K562 (cell line): ENCODE data around the gene DCAF10. TPM values are rescaled to one million over a fixed set of nuclear protein-coding genes. Genes with fewer than 3 reads are reported as not detected.

Experiments used
- BRD9 ChIP-seq: fragments of 450-650 bp; IDR thresholded peaks from 2 replicates; pipeline ENCODE4 v1.6.1; 2018; ENCODE audit warnings: low read depth; ENCODE audit not compliant: partially characterized antibody
- CEBPB ChIP-seq: fragments of 450-650 bp; IDR thresholded peaks from 2 replicates; pipeline ENCODE4 v1.6.1; 2016; ENCODE audit warnings: missing genetic modification characterization, missing compliant biosample characterization
- KDM4B ChIP-seq, 2 experiments: fragments of 450-650 bp in 1 of 2; sonication (generic) in 1 of 2; IDR thresholded peaks; 2 replicates each; pipeline ENCODE4 v1.6.1; 2016 to 2017; ENCODE audit warnings: borderline replicate concordance in 2 of 2, antibody characterized with exemption in 1 of 2, low read depth in 1 of 2, mild to moderate bottlenecking in 1 of 2
- RBM34 ChIP-seq: fragments of 200-400 bp; formaldehyde crosslinking; IDR thresholded peaks from 2 replicates; pipeline ENCODE4 v1.6.1; 2018; ENCODE audit warnings: low read length, borderline replicate concordance; ENCODE audit not compliant: insufficient read depth
- XRCC3 ChIP-seq: fragments of 450-650 bp; IDR thresholded peaks from 2 replicates; pipeline ENCODE4 v1.6.1; 2017; ENCODE audit warnings: mild to moderate bottlenecking, moderate library complexity
- polyA plus RNA-seq, 8 experiments: library from polyadenylated mRNA; depleted of rRNA in 4 of 8; stranded (reverse) in 5 of 8; unstranded in 3 of 8; fragments of >200 nt; fragmentation: Nextera tagmentation in 2 of 8; fragmentation: Illumina TruSeq in 1 of 8; extraction: Ambion mirVana in 2 of 8; extraction: Trizol in 1 of 8; gene quantifications; 2 replicates each; pipeline versions ENCODE4 v1.2.1 to v1.2.3, GENCODE V29; 2011 to 2014; ENCODE audit warnings: inconsistent platforms in 1 of 8, missing spikeins in 1 of 8
- total RNA-seq, 7 experiments: library from RNA; depleted of rRNA in 6 of 7; stranded (reverse); fragments of >200 nt in 6 of 7; fragmentation: Illumina TruSeq in 2 of 7; extraction: Trizol in 2 of 7; gene quantifications; 2 replicates each; pipeline versions ENCODE4 v1.2.1 to v1.2.3, GENCODE V29; 2011 to 2021; ENCODE audit warnings: low replicate concordance in 1 of 7
- TF ChIP-seq, protein P1 (sequence below): IDR thresholded peaks from 2 replicates; pipeline ENCODE4 v1.6.1; 2012; ENCODE audit warnings: low read depth, low read length, improper control_type of control experiment, borderline replicate concordance
- TF ChIP-seq, protein P2 (sequence below): fragments of 450-650 bp; IDR thresholded peaks from 2 replicates; pipeline ENCODE4 v1.6.1; 2016; ENCODE audit warnings: mild to moderate bottlenecking, moderate library complexity
- TF ChIP-seq, protein P3 (sequence below), 3 experiments: IDR thresholded peaks in 2 of 3; conservative IDR thresholded peaks in 1 of 3; 2 replicates each; pipeline ENCODE4 v1.5.1; 2011 to 2012; ENCODE audit warnings: low read length in 3 of 3, mild to moderate bottlenecking in 3 of 3, control low read depth in 2 of 3, improper control_type of control experiment in 1 of 3, inconsistent platforms in 1 of 3, low read depth in 1 of 3, mixed read lengths in 1 of 3, moderate library complexity in 1 of 3; ENCODE audit not compliant: insufficient read depth in 2 of 3

Gene DCAF10
- total and polyA plus RNA-seq, 9 of the 15 experiments (the other 6 are each of a cell fraction or from before 2014, with no cell fraction given) = 6.8 to 40.1 (median 16.9) TPM

DNA sequence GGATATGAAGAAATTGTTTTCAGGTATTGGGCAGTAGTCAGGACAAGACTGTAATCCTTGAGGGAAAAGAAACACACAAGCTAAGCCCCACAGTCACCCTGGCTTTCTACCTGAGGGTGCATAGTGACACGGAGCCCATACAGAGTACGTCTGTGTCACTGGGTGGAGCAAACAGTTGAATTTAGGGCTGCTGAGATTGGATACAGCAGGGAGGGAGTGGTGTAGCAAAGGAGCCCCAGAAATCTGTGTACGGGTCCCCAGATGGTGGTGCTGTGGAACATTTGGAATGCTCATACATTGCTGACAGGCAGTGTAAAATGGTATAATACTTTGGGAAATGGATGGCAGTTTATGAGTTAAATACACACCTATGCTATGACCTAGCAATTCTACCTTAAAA, 41.9 kb upstream of the DCAF10 start (continued):
- TF ChIP-seq CEBPB (tag) (no peak), RBM34 (no peak), KDM4B (IDR thresholded peaks at IDR 0.05; ENCODE audit: borderline replicate concordance in 2 of 2, low read depth in 1 of 2) (no peak), BRD9 (no peak), XRCC3 (no peak)
- TF ChIP-seq, protein P1, sequence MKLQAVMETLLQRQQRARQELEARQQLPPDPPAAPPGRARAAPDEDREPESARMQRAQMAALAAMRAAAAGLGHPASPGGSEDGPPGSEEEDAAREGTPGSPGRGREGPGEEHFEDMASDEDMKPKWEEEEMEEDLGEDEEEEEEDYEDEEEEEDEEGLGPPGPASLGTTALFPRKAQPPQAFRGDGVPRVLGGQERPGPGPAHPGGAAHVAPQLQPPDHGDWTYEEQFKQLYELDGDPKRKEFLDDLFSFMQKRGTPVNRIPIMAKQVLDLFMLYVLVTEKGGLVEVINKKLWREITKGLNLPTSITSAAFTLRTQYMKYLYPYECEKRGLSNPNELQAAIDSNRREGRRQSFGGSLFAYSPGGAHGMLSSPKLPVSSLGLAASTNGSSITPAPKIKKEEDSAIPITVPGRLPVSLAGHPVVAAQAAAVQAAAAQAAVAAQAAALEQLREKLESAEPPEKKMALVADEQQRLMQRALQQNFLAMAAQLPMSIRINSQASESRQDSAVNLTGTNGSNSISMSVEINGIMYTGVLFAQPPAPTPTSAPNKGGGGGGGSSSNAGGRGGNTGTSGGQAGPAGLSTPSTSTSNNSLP = no peak
- TF ChIP-seq, protein P2, sequence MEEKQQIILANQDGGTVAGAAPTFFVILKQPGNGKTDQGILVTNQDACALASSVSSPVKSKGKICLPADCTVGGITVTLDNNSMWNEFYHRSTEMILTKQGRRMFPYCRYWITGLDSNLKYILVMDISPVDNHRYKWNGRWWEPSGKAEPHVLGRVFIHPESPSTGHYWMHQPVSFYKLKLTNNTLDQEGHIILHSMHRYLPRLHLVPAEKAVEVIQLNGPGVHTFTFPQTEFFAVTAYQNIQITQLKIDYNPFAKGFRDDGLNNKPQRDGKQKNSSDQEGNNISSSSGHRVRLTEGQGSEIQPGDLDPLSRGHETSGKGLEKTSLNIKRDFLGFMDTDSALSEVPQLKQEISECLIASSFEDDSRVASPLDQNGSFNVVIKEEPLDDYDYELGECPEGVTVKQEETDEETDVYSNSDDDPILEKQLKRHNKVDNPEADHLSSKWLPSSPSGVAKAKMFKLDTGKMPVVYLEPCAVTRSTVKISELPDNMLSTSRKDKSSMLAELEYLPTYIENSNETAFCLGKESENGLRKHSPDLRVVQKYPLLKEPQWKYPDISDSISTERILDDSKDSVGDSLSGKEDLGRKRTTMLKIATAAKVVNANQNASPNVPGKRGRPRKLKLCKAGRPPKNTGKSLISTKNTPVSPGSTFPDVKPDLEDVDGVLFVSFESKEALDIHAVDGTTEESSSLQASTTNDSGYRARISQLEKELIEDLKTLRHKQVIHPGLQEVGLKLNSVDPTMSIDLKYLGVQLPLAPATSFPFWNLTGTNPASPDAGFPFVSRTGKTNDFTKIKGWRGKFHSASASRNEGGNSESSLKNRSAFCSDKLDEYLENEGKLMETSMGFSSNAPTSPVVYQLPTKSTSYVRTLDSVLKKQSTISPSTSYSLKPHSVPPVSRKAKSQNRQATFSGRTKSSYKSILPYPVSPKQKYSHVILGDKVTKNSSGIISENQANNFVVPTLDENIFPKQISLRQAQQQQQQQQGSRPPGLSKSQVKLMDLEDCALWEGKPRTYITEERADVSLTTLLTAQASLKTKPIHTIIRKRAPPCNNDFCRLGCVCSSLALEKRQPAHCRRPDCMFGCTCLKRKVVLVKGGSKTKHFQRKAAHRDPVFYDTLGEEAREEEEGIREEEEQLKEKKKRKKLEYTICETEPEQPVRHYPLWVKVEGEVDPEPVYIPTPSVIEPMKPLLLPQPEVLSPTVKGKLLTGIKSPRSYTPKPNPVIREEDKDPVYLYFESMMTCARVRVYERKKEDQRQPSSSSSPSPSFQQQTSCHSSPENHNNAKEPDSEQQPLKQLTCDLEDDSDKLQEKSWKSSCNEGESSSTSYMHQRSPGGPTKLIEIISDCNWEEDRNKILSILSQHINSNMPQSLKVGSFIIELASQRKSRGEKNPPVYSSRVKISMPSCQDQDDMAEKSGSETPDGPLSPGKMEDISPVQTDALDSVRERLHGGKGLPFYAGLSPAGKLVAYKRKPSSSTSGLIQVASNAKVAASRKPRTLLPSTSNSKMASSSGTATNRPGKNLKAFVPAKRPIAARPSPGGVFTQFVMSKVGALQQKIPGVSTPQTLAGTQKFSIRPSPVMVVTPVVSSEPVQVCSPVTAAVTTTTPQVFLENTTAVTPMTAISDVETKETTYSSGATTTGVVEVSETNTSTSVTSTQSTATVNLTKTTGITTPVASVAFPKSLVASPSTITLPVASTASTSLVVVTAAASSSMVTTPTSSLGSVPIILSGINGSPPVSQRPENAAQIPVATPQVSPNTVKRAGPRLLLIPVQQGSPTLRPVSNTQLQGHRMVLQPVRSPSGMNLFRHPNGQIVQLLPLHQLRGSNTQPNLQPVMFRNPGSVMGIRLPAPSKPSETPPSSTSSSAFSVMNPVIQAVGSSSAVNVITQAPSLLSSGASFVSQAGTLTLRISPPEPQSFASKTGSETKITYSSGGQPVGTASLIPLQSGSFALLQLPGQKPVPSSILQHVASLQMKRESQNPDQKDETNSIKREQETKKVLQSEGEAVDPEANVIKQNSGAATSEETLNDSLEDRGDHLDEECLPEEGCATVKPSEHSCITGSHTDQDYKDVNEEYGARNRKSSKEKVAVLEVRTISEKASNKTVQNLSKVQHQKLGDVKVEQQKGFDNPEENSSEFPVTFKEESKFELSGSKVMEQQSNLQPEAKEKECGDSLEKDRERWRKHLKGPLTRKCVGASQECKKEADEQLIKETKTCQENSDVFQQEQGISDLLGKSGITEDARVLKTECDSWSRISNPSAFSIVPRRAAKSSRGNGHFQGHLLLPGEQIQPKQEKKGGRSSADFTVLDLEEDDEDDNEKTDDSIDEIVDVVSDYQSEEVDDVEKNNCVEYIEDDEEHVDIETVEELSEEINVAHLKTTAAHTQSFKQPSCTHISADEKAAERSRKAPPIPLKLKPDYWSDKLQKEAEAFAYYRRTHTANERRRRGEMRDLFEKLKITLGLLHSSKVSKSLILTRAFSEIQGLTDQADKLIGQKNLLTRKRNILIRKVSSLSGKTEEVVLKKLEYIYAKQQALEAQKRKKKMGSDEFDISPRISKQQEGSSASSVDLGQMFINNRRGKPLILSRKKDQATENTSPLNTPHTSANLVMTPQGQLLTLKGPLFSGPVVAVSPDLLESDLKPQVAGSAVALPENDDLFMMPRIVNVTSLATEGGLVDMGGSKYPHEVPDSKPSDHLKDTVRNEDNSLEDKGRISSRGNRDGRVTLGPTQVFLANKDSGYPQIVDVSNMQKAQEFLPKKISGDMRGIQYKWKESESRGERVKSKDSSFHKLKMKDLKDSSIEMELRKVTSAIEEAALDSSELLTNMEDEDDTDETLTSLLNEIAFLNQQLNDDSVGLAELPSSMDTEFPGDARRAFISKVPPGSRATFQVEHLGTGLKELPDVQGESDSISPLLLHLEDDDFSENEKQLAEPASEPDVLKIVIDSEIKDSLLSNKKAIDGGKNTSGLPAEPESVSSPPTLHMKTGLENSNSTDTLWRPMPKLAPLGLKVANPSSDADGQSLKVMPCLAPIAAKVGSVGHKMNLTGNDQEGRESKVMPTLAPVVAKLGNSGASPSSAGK = no peak
- TF ChIP-seq, protein P3, sequence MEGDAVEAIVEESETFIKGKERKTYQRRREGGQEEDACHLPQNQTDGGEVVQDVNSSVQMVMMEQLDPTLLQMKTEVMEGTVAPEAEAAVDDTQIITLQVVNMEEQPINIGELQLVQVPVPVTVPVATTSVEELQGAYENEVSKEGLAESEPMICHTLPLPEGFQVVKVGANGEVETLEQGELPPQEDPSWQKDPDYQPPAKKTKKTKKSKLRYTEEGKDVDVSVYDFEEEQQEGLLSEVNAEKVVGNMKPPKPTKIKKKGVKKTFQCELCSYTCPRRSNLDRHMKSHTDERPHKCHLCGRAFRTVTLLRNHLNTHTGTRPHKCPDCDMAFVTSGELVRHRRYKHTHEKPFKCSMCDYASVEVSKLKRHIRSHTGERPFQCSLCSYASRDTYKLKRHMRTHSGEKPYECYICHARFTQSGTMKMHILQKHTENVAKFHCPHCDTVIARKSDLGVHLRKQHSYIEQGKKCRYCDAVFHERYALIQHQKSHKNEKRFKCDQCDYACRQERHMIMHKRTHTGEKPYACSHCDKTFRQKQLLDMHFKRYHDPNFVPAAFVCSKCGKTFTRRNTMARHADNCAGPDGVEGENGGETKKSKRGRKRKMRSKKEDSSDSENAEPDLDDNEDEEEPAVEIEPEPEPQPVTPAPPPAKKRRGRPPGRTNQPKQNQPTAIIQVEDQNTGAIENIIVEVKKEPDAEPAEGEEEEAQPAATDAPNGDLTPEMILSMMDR (IDR thresholded peaks at IDR 0.05 in 2 of 3, conservative IDR thresholded peaks at IDR 0.05 in 1 of 3; ENCODE audit: insufficient read depth in 2 of 3, low read depth in 1 of 3, low read length in 3 of 3) = peak in 2 of 3 experiments; percentile 19 to 27; a peak in 1 of 6 replicates
